ENCODE results near the gene CARMIL3.

The CARMIL3 gene

DNA sequence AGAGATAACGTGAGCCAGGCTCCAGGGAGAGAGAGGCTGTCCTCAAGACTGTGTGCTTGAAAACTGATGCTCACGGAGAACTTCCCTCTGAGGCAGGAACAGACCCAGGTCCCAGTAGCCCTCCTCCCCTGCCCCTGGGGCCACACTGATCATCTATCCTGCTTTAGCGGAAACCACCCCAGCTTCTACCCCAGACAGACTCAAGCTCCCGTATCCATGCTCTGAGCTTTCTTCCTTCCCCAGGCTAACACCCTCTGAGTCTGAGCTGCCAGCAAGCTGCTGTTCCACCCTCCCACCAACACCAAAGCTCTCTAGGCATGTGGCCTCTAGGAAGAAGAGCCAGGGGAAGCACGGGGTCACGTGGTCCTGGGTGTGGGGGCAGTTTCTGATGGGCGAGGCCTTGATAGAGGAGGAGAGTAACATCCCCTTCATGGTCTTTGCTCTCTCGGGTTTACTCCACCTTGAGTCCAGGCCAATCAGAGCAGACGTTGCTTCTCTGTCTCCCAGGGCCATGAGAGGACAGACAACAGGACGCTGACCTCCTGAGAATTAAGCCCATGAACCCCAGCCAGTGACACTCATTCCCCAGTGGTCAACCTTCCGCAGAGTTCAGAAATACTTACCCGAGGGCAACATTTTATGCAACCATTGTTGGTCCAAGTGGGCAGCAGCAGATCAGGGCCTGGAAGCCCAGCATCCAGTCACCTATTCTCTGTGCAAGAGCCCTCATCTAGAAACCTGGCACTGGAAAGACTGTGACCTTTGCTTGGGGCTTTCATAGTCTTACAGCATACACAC lies 43.7 kb downstream of the CARMIL3 start:
- DNase-seq (ENCODE audit: insufficient read length, low spot score) (no peak), FAIRE-seq (no peak)
- TF ChIP-seq, protein P1, sequence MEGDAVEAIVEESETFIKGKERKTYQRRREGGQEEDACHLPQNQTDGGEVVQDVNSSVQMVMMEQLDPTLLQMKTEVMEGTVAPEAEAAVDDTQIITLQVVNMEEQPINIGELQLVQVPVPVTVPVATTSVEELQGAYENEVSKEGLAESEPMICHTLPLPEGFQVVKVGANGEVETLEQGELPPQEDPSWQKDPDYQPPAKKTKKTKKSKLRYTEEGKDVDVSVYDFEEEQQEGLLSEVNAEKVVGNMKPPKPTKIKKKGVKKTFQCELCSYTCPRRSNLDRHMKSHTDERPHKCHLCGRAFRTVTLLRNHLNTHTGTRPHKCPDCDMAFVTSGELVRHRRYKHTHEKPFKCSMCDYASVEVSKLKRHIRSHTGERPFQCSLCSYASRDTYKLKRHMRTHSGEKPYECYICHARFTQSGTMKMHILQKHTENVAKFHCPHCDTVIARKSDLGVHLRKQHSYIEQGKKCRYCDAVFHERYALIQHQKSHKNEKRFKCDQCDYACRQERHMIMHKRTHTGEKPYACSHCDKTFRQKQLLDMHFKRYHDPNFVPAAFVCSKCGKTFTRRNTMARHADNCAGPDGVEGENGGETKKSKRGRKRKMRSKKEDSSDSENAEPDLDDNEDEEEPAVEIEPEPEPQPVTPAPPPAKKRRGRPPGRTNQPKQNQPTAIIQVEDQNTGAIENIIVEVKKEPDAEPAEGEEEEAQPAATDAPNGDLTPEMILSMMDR (IDR thresholded peaks at IDR 0.05; ENCODE audit: insufficient read depth, missing control alignments) = no peak

DNA sequence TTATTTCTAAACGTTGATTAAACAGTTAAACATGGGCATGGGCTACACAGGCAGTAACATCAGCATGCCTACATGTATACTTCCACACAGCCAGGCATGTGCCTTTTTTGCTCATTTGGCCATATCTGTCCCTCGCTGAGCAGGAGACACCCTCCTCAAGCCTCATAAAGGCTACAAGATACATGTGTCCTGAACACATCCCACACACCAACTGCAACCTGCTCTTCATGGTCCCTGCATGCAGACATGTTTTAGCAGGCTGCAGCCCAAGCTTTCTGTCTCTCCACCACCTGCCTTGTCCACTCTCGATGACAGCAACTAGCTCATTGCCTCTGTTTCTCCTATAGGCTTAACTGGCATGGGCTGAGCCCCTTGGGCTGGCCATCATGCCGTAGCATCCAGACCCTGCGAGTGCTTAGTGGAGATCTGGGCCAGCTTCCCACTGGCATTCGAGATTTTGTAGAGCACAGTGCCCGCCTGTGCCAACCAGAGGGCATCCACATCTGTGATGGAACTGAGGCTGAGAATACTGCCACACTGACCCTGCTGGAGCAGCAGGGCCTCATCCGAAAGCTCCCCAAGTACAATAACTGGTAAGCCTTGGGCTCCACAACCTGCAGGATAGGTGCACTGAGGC lies 44.9 kb downstream of the CARMIL3 start:
- no peak for DNase-seq (ENCODE audit: insufficient read length, low spot score)
- no peak for FAIRE-seq
- TF ChIP-seq, protein P1 (IDR thresholded peaks at IDR 0.05; ENCODE audit: insufficient read depth, missing control alignments) = no peak

DNA sequence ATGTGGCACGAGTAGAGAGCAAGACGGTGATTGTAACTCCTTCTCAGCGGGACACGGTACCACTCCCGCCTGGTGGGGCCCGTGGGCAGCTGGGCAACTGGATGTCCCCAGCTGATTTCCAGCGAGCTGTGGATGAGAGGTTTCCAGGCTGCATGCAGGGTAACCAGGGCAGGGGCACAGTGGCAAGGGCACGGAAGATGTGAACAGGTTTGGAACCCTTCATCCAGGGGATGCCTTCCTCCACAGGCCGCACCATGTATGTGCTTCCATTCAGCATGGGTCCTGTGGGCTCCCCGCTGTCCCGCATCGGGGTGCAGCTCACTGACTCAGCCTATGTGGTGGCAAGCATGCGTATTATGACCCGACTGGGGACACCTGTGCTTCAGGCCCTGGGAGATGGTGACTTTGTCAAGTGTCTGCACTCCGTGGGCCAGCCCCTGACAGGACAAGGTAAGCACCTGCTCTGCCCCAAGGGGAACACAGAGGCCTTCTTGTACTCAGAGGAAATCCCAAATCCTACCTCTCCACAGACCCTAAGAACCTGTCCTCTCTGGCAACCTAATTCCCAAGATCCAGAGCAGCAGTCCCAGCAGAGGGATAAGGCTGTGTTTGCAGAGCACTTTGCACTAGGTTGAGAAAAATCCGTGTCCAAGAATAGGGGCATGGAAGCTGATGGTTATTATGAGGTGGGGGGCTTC lies 46.6 kb downstream of the CARMIL3 start:
- TF ChIP-seq, protein P1 (IDR thresholded peaks at IDR 0.05; ENCODE audit: insufficient read depth, missing control alignments) = no peak
- DNase-seq (ENCODE audit: insufficient read length, low spot score) (no peak), FAIRE-seq (no peak)

DNA sequence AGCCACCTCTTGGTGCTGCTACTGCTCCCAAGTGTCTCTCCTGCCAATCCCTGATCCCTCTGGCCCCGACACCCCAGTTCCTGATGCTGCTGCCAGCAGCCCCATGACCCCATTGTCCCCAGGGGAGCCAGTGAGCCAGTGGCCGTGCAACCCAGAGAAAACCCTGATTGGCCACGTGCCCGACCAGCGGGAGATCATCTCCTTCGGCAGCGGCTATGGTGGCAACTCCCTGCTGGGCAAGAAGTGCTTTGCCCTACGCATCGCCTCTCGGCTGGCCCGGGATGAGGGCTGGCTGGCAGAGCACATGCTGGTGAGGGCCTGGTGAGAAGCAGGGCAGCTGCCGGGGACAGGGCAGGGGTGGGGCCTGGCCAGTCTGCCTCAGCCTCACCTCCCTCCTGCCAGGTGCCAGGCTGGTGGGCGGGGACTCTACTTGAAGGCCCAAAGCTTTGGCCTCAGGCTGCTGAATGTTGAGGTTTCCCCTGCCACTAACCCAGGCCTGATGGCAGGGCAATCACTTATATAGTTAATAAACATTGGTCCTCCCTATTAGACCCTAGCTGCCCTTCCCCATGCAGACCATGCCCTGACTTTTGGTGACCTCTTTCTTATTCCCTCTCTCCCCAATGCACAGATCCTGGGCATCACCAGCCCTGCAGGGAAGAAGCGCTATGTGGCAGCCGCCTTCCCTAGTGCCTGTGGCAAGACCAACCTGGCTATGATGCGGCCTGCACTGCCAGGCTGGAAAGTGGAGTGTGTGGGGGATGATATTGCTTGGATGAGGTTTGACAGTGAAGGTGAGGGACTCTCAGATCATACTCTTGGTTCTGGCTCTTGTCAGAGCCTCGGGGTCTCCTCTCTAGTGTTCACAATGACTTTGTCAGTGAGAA lies 47.4 kb downstream of the CARMIL3 start:
- DNase-seq (ENCODE audit: insufficient read length, low spot score) = no peak
- TF ChIP-seq, protein P1 (IDR thresholded peaks at IDR 0.05; ENCODE audit: insufficient read depth, missing control alignments) = no peak
- no peak for FAIRE-seq

DNA sequence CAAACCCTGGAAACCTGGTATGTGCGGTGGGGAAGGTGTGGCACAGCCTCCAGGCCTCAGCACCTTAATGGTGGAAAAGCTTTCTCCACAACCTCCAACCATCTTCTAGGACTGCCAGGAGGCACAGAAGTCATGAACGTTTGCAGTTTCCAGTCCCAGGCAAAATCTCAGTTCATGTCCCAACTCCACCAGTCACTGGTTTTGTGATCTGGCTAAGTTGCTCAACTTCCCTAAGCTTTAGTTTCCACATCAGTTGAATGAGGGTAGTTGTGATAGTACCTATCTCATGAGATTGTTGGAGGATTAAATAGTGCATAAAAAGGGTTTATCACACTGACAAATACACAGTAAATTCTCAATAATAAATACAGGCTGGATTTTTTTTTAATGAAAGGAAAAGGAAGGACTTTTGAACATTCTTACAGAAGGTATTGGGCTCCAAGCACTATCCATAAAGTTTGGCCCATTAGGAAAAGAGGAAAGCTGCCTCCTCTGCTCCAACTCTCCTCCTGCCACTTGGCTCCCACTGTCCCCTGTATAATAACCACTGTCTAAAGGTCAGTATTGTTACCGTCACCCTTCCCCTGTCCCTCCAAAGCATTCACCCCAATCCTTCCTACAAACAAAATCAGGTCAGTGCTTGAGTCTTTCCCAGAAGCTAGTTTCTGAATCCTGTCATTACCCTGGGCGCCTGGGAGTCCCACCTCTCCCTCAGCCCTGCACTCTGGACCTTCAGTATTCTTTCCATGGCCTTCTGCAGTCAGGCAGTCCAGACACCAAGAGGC lies 48.6 kb downstream of the CARMIL3 start:
- no peak for FAIRE-seq

More for the DNA sequence above, 48.6 kb downstream of the CARMIL3 start:
- no peak for DNase-seq (ENCODE audit: insufficient read length, low spot score)
- TF ChIP-seq, protein P1 (IDR thresholded peaks at IDR 0.05; ENCODE audit: insufficient read depth, missing control alignments) = no peak
